ENCODE measurements around the gene ARHGEF7.

ARHGEF7 gene

GRCh38 chr13:111304041-111304544, 189.0 kb downstream of the ARHGEF7 start:
- DNase-seq (ENCODE audit: low spot score): peak; percentile 55
- in situ Hi-C loops (cut with MboI; ENCODE audit: low pct_unique_long_range_greater_than_20kb, low sequenced_read_pairs, unreplicated experiment): no loop called here
- no peak for TF ChIP-seq CTCF (IDR thresholded peaks at IDR 0.05; ENCODE audit: extremely low read depth, insufficient read depth, missing control alignments)

- no peak for TF ChIP-seq CTCF (IDR thresholded peaks at IDR 0.05; ENCODE audit: extremely low read depth, insufficient read depth, missing control alignments)
- no peak for DNase-seq (ENCODE audit: low spot score)
- in situ Hi-C loops (cut with MboI; ENCODE audit: low pct_unique_long_range_greater_than_20kb, low sequenced_read_pairs, unreplicated experiment): no loop called here
Measured at GRCh38 chr13:111304603-111305289, 189.6 kb downstream of the ARHGEF7 start.

GRCh38 chr13:111312944-111313590, 198.0 kb downstream of the ARHGEF7 start:
- no peak for DNase-seq (ENCODE audit: low spot score)
- no peak for TF ChIP-seq CTCF (IDR thresholded peaks at IDR 0.05; ENCODE audit: extremely low read depth, insufficient read depth, missing control alignments)
- in situ Hi-C loops (cut with MboI; ENCODE audit: low pct_unique_long_range_greater_than_20kb, low sequenced_read_pairs, unreplicated experiment): no loop called here

- in situ Hi-C loops (cut with MboI; ENCODE audit: low pct_unique_long_range_greater_than_20kb, low sequenced_read_pairs, unreplicated experiment): no loop called here
- TF ChIP-seq CTCF (IDR thresholded peaks at IDR 0.05; ENCODE audit: extremely low read depth, insufficient read depth, missing control alignments): no peak
- DNase-seq (ENCODE audit: low spot score): no peak
Measured at GRCh38 chr13:111313911-111314425, 198.9 kb downstream of the ARHGEF7 start.

GRCh38 chr13:111314852-111315251, 199.7 kb downstream of the ARHGEF7 start:
- DNase-seq (ENCODE audit: low spot score): no peak
- TF ChIP-seq CTCF (IDR thresholded peaks at IDR 0.05; ENCODE audit: extremely low read depth, insufficient read depth, missing control alignments): no peak
- in situ Hi-C loops (cut with MboI; ENCODE audit: low pct_unique_long_range_greater_than_20kb, low sequenced_read_pairs, unreplicated experiment): no loop called here

- in situ Hi-C loops (cut with MboI; ENCODE audit: low pct_unique_long_range_greater_than_20kb, low sequenced_read_pairs, unreplicated experiment): no loop called here
- no peak for DNase-seq (ENCODE audit: low spot score)
- no peak for TF ChIP-seq CTCF (IDR thresholded peaks at IDR 0.05; ENCODE audit: extremely low read depth, insufficient read depth, missing control alignments)
Measured at GRCh38 chr13:111315347-111315995, 200.4 kb downstream of the ARHGEF7 start.
